Epithelial cell of proximal tubule (primary cell): ENCODE data around the gene COL20A1. TPM values are rescaled to one million over a fixed set of nuclear protein-coding genes. Genes with fewer than 3 reads are reported as not detected.

Experiments used
- DNase-seq: peaks from one replicate; pipeline ENCODE4 v3.0.0-alpha.2; 2011; ENCODE audit warnings: low read depth
- H3K4me3 ChIP-seq: 2 replicates; pipeline ENCODE4 v1.5.1; 2011; ENCODE audit warnings: low read depth, mild to moderate bottlenecking, low read length
- total RNA-seq: library from RNA; depleted of rRNA; stranded (reverse); fragments of >200 nt; gene quantifications from 2 replicates; pipeline ENCODE4 v1.2.3, GENCODE V29; 2015
- TF ChIP-seq, protein P1 (sequence below): conservative IDR thresholded peaks from 2 replicates; pipeline ENCODE4 v1.5.1; 2012; ENCODE audit warnings: low read depth, mild to moderate bottlenecking, low read length

The COL20A1 gene
- total RNA-seq, 1 donor from 2014 or later: not detected

DNA sequence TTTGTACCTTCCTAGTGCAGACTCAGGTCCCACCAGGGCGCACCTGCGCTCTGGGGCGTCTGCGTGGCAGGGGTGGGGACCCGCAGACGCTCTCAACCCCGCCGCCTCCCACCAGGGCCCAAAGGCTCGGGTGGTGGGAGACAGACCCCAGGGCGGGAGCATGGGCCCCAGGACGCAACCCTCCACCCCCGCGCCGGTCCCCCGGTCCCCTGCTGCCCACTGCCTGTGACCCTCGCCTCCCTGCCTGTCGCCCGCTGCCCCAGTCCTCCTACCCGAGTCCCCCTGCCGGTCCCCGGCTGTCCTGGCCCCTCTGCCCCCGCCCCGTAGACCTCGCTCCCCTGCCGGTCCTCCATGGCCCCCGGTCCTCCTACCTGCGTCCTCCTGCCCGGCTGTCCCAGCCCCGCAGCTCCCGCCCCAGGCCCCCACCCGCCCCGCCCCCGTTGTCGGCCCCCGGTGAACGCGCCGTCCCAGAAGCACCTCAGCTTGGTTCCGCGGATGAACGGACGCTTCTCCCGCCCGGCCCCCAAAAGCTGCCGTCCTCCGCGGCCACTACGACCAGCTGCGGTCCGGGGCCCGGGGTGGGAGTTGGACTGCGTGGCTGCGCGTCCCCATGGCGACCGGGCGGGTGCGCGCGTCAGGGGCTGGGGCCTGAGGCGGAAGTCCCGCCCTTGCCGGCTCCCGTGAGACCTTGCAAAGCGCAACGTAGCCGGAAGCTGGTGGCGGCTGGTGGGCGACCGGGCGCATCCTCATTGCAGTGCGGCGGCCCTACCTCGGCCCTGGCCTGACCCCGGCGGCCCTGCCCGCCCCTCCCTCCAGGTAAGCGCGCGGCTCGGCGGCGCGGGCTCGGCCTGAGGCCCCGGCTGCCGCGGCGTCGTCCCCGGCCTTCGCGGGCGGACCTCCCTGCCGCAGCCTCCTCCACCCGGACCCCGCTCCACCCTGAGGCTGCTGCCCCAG is 20.6 kb upstream of the COL20A1 start, which contains the start of gene ARFGAP1:
ARFGAP1 (plus strand) TSS at position 709 of the 954 bp plus-strand sequence. CDS start 2,768 bp downstream, outside the sequence.
- DNase-seq: no peak
- peak within 1 kb of the TSS; percentile 80 for H3K4me3 ChIP-seq
- TF ChIP-seq, protein P1, sequence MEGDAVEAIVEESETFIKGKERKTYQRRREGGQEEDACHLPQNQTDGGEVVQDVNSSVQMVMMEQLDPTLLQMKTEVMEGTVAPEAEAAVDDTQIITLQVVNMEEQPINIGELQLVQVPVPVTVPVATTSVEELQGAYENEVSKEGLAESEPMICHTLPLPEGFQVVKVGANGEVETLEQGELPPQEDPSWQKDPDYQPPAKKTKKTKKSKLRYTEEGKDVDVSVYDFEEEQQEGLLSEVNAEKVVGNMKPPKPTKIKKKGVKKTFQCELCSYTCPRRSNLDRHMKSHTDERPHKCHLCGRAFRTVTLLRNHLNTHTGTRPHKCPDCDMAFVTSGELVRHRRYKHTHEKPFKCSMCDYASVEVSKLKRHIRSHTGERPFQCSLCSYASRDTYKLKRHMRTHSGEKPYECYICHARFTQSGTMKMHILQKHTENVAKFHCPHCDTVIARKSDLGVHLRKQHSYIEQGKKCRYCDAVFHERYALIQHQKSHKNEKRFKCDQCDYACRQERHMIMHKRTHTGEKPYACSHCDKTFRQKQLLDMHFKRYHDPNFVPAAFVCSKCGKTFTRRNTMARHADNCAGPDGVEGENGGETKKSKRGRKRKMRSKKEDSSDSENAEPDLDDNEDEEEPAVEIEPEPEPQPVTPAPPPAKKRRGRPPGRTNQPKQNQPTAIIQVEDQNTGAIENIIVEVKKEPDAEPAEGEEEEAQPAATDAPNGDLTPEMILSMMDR: no peak

DNA sequence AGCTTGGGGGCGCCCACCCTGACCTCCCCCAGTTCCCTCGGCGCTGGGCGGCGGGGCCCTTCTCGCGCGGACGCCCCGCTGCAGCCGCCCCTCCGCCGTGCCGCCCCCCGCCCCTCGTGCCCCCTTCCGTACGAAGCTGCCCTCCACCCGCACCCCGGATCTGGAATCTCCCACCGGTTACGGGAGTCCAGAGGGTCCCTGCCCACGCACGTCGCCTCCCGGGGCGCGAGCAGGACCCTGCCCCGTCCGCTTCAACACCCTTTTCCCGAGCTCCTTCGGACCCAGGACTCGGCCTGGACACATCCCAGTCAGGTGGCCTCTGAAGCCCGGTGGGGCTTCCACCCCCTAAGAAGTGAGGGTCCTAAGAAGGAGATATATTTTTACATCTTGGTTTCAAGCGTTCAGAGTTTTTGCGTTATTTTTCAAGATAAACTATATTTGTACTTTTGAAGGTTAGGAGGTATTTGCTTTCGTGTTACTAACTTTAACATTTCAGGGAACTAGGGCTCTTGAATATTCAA is 19.9 kb upstream of the COL20A1 start:
- peak overlapping the region; percentile 80 for H3K4me3 ChIP-seq
- no peak for DNase-seq
- TF ChIP-seq, protein P1: no peak

DNA sequence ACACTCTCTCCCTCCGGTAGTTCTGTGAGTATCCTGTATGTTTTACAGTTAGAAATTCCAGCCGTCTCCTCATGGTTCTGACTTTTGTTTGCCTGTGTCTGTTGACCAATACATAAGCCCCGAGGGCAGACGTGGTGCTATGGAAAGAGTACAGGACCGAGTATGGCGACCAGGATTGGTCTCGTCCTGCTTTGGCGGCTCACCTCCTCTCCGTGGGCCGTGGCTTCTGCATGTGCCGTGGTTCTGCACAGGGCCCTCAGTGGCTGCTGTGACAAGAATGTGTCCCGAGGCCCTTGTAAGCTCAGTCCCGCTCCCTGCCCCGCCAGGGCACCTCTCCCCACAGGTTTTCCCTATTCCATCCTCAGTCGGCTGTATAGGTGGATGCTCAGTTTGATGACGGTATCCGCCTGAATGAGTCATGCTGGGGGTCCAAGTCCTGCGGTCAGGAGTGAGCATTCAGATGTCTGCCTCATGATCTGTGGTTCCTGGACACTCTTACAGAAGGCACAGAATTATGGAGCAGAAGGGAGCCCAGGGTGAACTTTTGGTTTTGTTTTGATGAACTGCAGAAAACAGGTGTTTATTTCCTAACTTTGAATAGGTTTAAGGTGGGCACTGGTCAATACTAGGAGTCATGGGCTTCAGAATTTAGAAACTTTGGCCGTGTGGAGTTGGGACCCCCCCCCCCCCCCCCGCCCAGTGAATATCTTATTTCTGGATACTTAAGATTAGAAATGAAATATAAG is 19.2 kb upstream of the COL20A1 start:
- TF ChIP-seq, protein P1: no peak
- H3K4me3 ChIP-seq: peak overlapping the region; percentile 80
- DNase-seq: peak; percentile 45

DNA sequence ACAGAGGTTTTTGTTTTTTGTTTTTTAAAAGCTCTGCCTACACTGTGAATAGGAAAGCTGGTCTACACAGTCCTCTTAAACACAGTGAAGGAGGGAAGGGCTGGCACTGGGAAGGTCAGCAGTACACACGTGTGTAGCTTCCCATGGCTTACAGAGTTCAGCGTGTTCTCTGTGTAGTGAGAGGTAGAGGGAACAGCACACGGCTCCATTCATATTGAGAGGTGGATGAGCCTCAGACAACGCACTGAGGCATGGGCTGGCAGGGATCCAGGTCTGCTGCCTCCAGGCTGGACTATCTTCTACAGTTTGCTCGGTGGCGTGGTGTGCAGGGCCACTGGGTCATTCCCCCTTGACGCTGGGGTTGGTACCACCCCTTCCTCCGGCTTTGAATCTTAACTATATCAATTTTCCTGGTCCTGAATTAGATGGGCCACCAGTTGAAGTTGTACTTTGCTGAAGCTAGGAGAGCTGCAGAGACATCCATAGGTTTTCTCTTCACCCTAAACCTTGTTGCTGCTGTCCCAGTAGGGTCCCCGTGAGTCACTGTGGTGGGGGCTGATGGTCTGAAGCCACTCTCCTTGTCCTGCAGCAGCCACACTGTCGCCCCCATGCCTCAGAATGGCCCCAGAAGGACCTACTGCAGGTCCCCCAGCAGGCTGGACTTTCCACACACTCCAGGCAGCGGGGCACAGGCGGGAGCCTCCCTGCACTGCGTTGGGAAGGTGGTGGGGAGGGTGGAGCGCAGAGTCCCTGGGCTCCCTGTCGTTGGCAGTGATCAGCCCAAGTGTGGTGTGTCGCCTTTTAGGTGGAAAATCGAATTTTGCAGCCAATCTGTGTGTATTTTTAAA is 18.4 kb upstream of the COL20A1 start:
- no peak for DNase-seq
- TF ChIP-seq, protein P1: no peak
- H3K4me3 ChIP-seq: peak overlapping the region; percentile 80

DNA sequence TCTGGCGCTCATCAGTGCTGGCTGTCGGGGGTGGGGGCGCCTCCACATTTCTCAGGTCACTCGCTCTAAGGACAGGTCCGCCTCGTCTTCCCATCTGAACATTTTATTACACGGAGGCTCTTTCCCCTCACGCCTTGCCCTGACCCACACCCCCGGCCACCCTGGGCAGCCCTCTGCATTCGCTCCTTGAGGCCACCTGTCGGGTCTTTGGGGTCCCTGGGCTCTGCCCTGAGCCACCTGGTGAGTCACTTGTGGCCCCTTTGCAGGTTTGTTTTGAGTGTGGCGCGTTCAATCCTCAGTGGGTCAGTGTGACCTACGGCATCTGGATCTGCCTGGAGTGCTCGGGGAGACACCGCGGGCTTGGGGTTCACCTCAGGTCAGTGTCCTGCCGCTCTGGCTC is 17.2 kb upstream of the COL20A1 start:
- DNase-seq: no peak
- TF ChIP-seq, protein P1: no peak
- no peak overlapping the region for H3K4me3 ChIP-seq

DNA sequence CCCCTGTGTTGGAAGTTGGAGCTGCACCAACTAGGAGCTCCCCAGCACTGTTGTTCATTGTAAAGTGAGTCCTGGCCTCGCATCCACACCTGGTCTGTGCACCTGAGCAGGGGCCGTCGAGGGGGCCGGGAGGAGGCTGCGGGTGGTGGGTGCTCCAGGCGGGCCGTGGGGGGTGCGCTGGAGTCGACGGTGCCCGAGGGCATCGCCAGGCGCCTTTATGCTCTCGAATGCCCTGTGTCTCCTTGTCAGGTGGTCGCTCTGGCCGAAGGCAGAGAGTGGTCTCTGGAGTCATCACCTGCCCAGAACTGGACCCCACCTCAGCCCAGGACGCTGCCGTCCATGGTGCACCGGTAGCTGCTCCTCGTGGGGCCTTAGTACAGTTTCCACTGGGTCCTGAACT is 16.0 kb upstream of the COL20A1 start:
- DNase-seq: no peak
- no peak overlapping the region for H3K4me3 ChIP-seq
- TF ChIP-seq, protein P1: no peak
